Daoy (cell line): Measurements from ENCODE around the gene STX4. TPM values are rescaled to one million over a fixed set of nuclear protein-coding genes. Genes with fewer than 3 reads are reported as not detected.
A peak's percentile ranks its signal among the peaks of the same experiment; 100 is the strongest.

Experiments
- DNase-seq: peaks from one replicate; pipeline ENCODE4 v3.0.0-alpha.2; 2015; ENCODE audit warnings: low read depth
- total RNA-seq: library from RNA; depleted of rRNA; stranded (reverse); fragments of >200 nt; shearing (Covaris generic); gene quantifications from 2 replicates; pipeline ENCODE4 v1.2.3, GENCODE V29; 2014; rRNA removed

Gene STX4, protein sequence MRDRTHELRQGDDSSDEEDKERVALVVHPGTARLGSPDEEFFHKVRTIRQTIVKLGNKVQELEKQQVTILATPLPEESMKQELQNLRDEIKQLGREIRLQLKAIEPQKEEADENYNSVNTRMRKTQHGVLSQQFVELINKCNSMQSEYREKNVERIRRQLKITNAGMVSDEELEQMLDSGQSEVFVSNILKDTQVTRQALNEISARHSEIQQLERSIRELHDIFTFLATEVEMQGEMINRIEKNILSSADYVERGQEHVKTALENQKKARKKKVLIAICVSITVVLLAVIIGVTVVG
- total RNA-seq: 13.7 and 16.1 TPM in 2 replicates

GRCh38 chr16:31032736-31033708 lies at the start of gene STX4:
Gene STX4, plus strand, starts transcription at chr16:31033558. Its CDS starts 248 bp downstream, at chr16:31033806.
- DNase-seq: peak; percentile 95

- no peak for DNase-seq
Measured at GRCh38 chr16:30983898-30984610, 49.3 kb upstream of the STX4 start.

- peak; percentile 76 for DNase-seq
Measured at GRCh38 chr16:30984669-30985400, 48.5 kb upstream of the STX4 start, which contains the start of gene HSD3B7. Gene HSD3B7, plus strand, starts transcription at chr16:30985207. Its CDS starts 452 bp downstream, at chr16:30985659.

DNA sequence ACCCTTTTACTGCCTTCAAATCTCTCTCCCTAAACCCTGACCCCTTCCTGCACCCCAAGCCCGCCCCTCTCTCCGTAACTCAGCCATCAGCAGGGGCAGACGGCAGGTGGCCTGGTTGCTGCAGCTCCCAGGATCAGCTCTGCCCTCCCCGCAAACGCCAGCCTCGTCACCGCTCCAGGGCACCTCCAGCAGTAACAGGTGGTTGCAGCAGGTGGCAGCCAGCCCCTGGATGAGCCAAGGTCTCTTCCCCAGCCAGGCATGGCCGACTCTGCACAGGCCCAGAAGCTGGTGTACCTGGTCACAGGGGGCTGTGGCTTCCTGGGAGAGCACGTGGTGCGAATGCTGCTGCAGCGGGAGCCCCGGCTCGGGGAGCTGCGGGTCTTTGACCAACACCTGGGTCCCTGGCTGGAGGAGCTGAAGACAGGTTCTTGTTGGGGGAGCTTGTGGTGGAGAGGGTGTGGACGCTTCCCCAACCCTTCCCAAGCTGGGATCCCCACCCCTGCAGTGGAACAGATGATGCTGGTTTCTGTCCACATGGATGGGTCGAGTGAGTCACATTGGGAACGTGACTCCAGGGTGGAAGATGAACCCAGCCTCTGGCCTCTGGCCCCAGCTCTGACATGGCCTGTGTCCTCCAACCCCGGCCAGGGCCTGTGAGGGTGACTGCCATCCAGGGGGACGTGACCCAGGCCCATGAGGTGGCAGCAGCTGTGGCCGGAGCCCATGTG lies 47.8 kb upstream of the STX4 start:
- peak; percentile 61 for DNase-seq

DNA sequence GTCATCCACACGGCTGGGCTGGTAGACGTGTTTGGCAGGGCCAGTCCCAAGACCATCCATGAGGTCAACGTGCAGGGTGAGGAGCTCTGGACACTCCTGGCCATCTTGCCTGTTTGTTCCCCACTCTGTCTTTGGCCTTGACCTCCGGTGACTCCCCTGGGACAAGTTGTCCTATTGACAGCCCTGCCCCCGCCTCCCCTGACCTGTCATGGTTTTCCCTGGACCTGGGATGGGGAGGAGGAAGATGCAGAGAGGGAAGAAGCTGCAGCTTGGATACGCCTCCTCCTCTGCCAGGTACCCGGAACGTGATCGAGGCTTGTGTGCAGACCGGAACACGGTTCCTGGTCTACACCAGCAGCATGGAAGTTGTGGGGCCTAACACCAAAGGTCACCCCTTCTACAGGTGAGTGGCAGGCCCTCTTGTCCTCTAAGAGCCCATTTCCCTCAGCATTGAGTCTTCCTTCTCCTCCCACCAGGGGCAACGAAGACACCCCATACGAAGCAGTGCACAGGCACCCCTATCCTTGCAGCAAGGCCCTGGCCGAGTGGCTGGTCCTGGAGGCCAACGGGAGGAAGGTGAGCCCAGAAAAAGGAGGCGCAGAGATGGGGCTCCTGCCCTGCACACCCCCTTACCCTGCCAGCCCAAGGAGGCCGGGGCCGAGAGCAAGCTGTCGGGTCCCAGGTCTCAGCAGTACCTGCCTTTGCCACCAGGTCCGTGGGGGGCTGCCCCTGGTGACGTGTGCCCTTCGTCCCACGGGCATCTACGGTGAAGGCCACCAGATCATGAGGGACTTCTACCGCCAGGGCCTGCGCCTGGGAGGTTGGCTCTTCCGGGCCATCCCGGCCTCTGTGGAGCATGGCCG lies 47.0 kb upstream of the STX4 start:
- DNase-seq: no peak

GRCh38 chr16:30987581-30988190 lies 45.7 kb upstream of the STX4 start:
- no peak for DNase-seq

DNA sequence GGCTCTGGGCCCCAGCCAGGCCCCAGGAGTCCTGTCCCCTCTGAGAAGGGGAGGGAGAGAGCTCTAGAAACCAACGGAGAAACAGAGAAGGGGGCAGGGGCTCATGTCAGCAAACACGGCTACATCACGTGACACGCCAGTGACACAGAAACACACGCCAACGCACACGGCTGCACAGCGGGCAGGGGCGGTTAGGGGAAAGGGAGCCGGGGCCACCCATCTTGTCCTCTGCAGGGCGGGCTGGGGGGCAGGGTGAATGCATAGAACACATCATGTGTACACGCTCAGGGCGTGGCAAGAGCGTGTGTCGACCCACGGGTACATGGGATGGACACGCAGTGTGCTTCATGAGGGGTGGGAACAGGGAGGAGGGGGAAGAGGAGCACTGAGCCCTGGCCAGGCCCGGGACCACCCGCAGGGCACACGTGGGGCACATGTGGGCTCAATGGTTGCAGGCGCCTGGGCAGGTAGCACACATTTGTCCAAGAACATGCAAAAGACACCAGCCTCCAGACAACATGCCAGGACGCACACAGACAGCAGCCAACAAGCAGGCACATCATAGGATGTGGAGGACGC lies 43.8 kb upstream of the STX4 start:
- no peak for DNase-seq

DNA sequence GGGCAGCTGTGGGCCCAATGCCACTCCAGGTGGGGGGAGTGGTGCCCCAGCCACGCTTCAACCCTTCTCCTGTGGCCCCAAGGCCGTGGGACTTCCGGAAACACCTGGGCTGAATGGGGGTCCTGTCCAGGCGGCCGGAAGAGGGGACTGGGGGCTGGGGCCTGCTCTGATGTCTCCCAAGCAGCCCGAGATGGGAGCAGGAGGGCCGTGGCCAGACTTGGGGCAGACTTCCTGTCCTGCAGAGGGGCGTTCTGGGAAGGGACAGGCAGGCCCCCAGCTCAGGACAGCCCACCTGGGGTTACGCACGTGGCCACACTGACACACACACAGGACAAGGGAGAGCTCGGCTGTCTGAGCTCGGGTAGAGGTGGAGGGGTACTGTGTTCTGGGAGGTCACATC lies 43.3 kb upstream of the STX4 start:
- DNase-seq: no peak

DNA sequence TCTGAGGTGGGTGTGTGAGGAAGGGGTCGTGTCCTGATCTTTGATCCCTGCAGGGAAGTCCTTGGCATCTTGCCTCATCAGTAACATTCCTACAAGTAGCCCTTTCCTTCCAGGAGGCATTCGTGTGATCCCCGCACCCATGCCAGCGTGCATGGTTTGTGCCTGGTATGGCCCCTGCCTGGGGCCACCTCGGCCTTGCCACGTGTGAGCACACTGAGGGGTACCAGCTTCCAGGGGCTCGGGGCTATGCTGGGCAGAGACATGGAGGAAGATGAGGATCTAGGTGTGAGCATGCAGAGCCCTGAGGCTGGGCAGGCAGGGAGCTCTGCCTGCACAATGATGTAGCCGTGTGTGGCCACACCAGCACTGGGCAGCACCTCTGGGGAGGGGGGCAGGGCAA lies 42.3 kb upstream of the STX4 start:
- no peak for DNase-seq

- DNase-seq: no peak
Measured at GRCh38 chr16:30992276-30992780, 41.0 kb upstream of the STX4 start.

DNA sequence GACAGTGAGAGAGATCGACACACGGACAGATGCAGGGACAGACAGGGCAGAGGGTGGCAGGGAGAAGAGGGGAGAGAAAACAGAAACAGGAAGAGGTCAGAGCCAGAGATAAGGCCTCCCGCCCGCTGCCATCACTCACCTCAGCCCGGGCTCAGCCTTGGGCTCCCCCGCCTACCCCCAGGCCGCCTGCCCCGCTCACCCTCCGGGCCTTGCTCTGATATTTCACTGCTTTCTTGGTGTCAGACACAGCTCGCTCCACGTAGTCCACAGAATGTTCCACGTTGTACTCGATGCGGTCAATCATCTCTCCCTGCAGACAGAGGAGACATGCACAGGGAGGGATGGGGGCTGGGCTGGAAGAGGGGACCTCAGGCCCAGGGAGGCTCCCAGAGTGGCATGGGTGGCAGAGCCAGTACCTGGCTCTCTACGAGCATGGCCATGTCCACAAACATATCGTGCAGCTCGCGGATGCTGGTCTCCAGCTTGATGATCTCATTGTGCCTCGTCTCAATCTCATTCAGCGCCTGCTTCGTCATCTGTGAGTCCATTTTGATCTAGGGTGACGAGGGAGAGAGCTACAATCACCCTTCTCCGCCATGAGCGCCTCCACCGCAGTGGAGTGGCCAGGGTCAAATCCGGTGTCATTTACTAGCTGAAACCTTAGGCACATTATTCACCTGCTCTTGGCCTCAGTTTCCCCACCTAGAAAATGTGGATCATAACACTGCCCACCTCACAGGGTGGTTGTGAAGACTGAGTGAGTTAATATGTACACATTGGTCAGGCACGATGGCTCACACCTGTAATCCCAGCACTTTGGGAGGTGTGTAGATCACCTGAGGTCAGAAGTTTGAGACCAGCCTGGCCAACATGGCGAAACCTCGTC lies 40.2 kb upstream of the STX4 start:
- no peak for DNase-seq

DNA sequence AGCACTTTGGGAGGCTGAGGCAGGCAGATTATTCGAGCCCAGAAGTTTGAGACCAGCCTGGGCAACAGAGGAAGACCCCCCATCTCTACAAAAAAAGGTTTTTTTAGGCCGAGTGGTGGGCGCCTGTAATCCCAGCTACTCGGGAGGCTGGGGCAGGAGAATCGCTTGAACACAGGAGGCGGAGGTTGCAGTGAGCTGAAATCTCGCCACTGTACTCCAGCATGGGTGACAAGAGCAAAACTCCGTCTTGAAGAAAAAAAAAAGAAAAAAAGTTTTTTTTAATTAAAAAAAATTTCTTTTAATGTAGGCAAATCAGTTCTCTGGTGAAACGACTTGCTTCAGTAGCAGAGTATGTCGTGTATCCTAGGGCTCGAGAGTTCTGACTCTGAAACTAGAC lies 37.4 kb upstream of the STX4 start:
- DNase-seq: no peak

- DNase-seq: no peak
Measured at GRCh38 chr16:30996324-30996984, 36.9 kb upstream of the STX4 start.

- DNase-seq: peak; percentile 83
Measured at GRCh38 chr16:30996985-30997724, 36.2 kb upstream of the STX4 start.

DNA sequence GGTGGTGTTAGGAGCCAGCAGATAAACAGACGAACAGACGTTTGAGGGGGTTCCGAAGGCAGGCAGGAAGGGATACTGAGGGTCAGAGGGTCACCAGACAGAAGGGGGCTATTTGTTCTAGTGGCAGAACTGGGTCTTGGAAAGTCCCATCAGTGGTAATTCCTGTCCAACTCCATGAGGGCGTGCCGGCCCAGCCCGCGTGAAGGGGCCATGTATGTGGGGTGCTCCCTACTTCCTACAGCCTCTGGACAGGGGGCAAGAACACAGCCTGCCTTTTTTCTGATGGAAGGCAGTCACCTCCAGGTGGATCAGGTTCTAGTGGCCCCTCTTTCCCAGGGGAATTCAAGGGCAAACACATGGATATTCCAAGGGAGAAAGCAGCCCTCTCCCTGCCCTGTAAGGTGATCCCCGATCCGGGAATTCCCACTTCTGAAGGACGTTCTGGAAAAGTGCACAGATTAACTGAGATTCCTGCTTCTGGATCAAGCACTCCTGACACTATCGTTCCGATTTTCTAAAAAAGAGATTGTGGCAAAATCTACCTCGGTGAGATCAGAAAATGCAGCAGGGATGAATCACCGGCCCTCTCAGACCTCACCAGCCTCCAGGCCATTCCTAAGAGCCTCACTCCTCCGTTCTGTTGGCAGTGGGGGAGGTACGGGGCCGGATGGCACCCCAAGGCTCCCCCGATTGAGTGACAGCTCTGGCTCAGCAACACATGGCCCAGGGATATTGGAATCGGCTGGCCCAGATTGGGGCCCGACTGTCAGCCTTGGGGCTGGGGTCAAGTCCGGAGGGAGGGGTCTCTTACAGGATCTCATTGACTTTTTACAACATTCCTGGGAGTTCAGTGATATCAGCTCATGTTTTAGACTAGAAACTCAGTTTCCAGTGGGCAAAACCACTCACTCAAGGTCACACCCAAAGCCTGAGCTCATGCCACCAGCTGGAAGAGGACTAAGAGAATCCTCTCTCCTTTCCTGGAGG lies 35.3 kb upstream of the STX4 start:
- peak; percentile 93 for DNase-seq
